Hindlimb muscle (tissue), 1 donor: ENCODE data around the gene NAA40. TPM values are rescaled to one million over a fixed set of nuclear protein-coding genes. Genes with fewer than 3 reads are reported as not detected.
A peak's percentile ranks its signal among the peaks of the same experiment; 100 is the strongest.

Source experiments
- DNase-seq: peaks from one replicate; pipeline ENCODE4 v3.0.0-alpha.2; 2013
- polyA plus RNA-seq: library from polyadenylated mRNA; unstranded; fragments of 120-200 nt; gene quantifications from one replicate; pipeline ENCODE4 v1.2.1, GENCODE V29; 2013; ENCODE audit not compliant: insufficient read length

NAA40 gene
- polyA plus RNA-seq, result 17.1 TPM

DNA sequence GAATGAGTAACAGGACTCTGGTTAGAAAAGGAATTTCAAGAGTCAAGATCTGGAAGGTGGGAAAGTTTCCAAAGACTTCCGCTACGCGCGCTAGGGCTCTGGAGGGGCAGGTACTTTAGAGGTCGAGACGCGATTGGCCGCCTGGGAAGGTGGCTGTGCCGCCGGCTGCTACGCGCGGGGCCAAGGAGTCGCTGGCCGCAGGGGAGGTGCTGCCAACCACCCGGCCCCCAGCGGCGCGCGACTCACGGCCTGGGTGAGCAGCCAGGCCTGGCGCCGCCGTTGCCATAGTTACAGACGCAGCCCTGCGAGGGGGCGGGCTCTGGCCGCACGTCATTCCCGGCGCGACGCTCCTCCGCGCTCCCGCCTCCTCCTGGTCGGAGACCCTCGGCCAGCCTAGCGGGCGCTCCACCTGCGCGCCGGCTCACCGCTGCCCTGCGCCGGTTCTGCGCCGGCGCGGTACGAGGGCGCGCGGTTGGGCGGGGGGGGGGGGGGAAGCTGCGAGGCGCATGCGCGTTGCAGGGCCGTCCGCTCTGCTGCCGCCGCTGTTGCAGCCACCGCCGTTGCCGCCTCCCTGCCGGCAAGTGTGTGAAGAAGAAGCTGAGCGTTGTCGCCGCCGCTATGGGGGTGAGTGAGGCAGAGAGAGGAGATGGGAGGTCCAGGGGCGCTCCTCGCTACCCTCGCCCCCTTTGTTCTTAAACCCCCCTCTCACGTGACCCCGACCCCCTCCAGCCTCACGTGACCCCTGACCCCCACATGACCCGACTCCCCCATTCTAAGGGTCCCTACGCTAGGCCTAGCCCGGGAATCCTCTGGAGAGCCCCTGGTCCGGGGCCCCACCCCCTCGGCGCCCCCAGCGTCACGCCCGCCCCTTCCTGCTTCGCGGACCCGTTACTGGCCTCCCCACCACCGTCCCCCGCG, at the start of gene NAA40:
NAA40 (plus strand) TSS at position 524 of the 918 bp plus-strand sequence; CDS start at position 619, 95 bp downstream.
- DNase-seq, result peak; percentile 92

DNA sequence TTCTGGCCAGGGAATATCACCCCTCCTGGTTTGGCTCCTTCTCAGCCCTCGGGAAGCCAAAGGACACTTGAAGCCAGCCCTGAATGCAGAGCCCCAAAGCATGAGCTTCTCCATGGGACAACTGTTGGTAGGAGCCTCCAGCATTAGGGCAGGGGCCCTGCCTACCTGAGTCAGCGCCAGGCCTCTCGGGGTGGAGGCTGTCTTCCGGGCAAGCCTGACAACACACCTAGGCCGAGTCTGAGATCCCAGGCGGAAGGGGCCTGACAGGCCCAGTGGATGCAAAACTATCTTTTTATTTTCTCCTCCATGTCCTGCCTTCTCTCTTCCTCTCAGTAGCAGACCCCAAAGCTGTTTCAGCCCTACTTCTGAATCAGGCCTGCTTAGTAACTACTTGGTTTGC, 49.5 kb upstream of the NAA40 start:
- no peak for DNase-seq

DNA sequence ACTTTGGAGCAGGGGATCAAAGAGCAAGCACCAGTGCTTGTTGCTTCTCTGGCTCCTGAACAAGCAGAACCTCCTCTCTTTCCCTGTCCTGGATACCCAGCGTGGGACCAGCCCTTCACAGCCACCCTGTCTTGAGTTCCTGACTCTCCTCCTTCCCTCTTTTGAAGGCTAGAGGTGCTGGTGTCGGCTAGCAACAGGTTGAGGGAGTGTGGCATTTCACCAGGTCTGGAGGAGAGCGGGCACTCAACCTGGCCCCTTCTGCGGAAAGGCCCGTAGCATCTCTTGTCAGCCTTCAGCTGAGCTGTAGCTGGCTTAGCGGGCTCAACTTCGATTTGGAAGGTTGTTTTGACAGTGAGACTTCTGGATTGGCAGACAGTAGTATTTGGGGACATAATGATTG, 48.4 kb upstream of the NAA40 start:
- DNase-seq, result no peak

DNA sequence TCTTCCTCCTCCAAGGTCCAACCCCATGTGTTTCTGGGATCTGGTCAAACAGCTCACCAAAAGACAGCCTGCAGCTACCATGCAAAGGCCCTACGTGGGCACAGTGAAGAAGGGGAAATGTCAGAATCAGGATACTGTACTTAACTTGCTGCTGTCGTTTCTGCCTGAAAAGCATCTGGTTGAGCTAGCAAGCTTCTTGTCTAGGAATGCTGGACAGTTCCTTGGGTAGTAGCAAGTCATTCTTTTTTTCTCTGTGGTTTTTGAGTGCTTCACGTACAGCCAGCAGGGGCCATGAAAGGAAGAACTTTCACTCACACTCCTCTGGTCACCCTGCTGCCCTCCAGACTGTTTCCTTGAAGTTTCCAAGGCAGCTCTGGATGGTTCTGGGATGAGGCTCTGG, 46.6 kb upstream of the NAA40 start:
- DNase-seq, result no peak

- no peak for DNase-seq
Observed at GRCh38 chr11:63893355-63893754, 45.4 kb upstream of the NAA40 start.

- DNase-seq, result no peak
Observed at GRCh38 chr11:63896071-63896470, 42.7 kb upstream of the NAA40 start.

DNA sequence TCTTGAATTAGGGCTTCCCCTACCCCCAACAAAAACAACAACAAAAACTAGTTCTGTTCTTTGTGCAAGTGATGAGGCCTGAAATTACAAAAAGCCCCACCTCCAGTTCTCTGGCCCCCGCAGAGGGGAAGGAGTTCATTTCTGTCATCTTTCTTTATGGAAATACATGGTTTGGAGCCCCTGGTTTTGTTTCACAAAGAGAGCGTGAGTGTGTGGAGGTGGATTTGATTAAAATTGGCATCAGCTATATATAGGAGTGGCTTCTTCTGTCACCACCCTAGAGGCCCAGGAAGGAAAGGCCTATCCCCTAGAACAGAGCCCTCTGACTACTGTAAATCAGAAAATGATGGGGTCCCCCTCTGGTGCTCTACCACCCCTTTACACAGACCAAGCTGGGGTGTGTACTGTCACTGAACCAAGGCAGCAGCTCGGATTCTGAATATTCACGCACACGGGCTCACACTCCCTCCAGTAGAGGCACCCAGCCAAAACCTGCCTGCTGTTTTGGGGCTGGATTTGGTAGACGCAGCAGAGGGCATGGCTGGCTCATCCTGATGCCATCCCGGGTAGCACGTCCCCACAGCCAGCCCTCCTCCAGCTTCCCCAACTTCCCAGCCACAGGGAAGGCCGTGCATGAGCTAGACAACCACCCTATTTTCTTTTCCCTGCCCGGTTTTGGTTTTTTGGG, 41.2 kb upstream of the NAA40 start:
- DNase-seq, result no peak

DNA sequence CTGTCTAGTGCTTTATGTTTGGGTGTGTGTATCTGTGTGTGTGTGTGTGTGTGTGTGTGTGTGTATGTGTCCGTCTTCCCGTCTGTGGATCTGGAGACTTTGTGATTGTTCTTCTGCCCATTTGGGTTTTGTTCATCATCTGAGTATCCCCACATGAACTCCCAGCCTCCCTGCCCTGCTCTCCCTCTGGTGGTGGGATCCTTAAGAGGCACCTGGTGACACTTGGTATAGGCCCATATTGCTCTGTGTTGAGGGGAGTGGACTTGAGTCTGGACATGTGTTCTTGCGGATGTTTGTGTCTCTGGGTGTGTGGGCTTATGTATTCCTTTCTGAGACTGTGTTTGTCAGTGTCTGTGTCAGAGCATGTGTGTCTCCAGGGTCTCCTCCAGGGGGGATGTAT, 37.1 kb upstream of the NAA40 start:
- DNase-seq, result no peak

- no peak for DNase-seq
Observed at GRCh38 chr11:63903884-63904283, 34.9 kb upstream of the NAA40 start.

- no peak for DNase-seq
Observed at GRCh38 chr11:63904743-63905142, 34.1 kb upstream of the NAA40 start.

DNA sequence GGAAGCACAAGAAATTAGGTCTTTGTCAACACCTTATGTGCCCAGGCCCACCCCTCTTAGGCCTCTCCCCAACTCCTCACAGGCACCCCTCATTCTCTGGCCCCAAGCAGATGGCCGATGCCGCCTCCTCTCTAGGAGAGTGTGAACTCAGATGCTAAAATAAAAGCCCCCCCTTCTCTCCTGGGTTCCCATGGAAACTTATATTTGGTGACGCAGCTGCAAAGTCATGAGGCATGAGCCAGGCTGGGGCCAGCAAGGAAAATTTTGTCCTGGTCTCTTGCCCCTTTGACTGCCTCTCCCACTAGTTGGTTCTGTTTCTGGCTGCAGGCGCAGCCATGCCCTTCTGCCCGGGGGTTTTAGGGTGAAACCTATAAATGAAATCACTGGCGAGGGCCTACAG, 33.6 kb upstream of the NAA40 start:
- peak; percentile 28 for DNase-seq

GRCh38 chr11:63906087-63906486, 32.7 kb upstream of the NAA40 start:
- DNase-seq, result no peak

GRCh38 chr11:63906585-63906984, 32.2 kb upstream of the NAA40 start:
- DNase-seq, result no peak

DNA sequence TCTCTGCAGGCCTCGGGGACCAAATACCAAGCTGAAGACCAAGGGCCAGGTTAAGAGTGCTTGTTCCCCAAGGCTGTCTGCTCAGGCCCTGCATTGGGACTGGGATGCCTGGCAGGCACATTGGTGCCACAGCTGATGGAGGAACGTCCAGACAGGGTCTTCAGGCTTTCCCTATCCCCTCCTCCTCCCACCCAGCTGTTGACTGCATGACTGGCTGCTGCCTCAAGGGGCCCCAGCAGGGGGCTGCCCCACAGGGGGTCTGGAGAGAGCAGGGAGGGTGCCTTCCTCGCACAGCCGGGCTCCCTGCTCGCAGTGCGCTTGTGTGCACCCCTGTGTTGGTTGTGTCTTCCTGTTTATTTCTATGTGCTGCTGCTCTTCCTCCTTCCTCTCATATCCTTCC, 31.7 kb upstream of the NAA40 start:
- no peak for DNase-seq

GRCh38 chr11:63907808-63908530, 30.8 kb upstream of the NAA40 start:
- no peak for DNase-seq

- peak; percentile 59 for DNase-seq
Observed at GRCh38 chr11:63908631-63909401, 30.0 kb upstream of the NAA40 start.

- no peak for DNase-seq
Observed at GRCh38 chr11:63909591-63910506, 29.0 kb upstream of the NAA40 start.

DNA sequence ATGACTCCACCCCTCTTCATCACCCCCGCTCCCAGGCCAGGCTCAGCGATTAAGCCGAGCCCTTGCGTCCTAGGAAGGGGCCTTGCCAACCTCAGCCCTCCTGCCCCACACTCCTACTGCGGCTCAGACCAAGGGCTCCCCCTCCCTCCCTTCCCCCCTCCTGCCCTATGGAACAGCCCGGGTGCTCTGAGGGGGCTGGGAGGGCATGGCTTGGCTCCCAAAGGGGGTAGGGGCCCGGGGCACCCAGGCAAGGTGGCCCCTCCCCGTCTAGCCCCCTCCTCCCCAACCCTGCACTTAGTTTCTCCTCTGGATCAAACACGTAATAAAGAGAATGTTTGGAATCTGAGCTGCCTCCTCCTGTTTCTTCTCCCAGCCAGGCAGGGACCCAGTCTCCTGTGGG, 28.1 kb upstream of the NAA40 start:
- no peak for DNase-seq

- no peak for DNase-seq
Observed at GRCh38 chr11:63911440-63911839, 27.4 kb upstream of the NAA40 start.

- no peak for DNase-seq
Observed at GRCh38 chr11:63911876-63912275, 26.9 kb upstream of the NAA40 start.

DNA sequence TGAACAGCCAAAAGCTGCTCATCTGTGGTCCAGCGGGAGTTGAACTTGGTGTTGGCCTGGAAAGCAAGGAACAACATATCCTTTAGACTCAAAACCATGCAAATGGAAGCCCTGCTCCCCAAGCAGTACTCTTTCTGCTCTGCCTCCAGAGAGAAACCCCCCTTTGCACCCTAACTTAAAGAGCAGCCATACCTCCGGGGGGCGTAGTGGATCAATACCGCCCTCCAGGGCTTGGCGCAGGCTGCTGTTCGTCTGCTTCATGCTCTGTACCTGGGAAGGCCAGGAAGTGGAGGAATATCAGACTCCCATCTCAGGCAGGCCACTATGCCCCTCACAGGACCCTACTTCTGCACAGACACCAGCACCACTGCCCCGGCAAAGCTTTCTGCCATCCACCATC, 26.1 kb upstream of the NAA40 start:
- no peak for DNase-seq
